Measurements from ENCODE around the gene RAPGEF4.

The RAPGEF4 gene

DNA sequence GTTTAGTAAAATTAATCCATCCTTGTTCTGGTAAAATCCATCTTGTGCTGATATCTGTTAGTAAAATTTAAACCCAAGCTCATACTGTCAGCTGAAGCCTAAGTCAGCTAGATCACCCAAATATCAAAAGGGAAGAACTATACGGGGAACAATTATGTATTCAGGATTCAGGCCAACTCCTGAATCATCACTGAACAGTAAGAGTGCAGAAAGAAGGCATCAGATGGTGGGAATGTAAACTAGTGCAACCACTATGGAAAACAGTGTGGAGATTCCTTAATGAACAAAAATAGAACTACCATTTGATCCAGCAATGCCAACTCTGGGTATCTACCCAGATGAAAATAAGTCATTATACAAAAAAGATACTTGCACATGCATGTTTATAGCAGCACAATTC lies 81.8 kb downstream of the RAPGEF4 start:
- TF ChIP-seq GATA2 (IDR thresholded peaks at IDR 0.05; ENCODE audit: low read depth, low read length) (no peak), GATA3 (IDR thresholded peaks at IDR 0.05; ENCODE audit: low read depth, low read length) (no peak)

DNA sequence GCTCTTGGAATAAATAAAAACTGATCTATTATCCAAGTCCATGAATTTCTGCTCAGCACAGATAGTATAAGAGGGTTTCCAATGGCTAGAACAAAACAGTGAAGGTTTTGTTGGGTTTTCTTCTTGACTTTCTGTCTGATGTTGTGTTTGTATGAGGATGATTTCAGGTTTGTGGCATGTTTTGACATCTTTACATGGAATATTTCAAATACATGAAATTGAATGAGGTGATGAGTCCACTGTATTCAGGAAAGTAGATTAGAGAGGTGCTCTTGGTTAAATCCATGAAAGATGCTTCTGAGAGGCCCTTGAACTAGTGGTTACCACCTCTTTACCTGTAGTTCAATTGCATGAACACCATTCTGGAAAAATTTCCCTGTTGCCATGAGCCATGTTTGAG lies 84.3 kb downstream of the RAPGEF4 start:
- TF ChIP-seq GATA3 (IDR thresholded peaks at IDR 0.05; ENCODE audit: low read depth, low read length) (no peak), GATA2 (IDR thresholded peaks at IDR 0.05; ENCODE audit: low read depth, low read length) (no peak)

DNA sequence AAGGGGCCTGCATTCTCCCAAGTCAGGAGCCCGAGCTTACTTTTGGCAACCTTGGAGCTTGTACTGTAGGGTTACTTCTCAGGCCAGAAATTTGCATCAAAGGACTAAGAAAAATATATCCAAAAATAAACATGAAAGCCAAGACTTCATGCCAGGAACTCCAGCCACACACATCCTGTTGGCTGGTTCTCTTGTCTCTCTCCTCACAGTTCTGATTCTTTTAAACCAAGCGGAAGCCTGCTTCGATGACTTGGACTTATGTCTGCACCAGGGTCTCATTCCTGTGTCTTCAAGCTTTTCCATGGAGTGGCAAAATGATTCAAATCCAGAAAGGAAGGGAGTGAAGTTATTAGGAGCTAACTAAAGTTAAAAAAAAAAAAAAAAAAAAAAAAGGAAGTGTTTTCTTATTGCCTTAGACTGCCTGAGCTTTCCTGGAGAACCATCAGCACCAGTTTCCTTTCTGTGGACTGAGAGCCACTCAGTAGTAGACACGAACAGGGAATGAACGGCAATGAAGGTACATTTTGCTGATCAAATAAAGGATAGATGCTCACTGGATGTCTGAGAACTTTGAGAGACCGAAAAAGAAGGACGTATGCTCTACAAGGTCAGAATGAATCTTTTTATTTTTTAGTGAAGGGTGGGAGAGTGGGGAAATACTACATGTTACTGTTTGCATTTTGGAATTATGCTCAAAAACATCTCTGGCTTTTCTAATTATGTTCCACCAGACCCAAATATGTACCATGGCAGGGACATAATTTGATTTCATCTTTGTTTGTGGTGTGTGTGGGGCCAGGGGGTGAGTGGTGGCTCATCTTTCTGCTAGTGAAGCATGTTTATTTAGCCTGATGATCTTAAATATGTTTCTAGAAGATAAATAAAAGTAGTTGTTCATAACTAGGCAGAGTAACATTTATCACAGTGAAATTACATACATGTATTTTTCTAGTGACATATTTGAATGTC lies 86.0 kb downstream of the RAPGEF4 start:
- no peak for TF ChIP-seq GATA2 (IDR thresholded peaks at IDR 0.05; ENCODE audit: low read depth, low read length)
- no peak for TF ChIP-seq GATA3 (IDR thresholded peaks at IDR 0.05; ENCODE audit: low read depth, low read length)

DNA sequence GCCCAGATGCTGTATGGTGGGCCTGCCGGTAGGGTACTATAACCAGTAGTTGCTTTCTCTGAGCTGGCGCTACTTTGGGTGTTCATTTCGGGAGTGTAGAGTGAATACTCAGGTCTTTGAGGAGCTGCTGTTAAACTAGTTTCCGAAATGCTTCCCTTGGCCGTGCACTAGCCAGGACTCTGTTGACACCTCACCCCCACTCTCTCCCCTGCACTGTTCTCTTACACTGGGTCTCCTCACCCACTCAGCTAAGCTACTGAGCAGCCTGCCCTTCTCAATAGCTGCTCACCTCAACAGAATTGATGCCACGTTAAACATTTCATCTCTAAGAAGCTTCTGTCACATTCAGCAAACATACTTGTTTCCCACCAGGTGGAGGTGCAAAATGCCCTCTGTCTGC lies 86.9 kb downstream of the RAPGEF4 start:
- TF ChIP-seq GATA3 (IDR thresholded peaks at IDR 0.05; ENCODE audit: low read depth, low read length) (no peak), GATA2 (IDR thresholded peaks at IDR 0.05; ENCODE audit: low read depth, low read length) (no peak)

DNA sequence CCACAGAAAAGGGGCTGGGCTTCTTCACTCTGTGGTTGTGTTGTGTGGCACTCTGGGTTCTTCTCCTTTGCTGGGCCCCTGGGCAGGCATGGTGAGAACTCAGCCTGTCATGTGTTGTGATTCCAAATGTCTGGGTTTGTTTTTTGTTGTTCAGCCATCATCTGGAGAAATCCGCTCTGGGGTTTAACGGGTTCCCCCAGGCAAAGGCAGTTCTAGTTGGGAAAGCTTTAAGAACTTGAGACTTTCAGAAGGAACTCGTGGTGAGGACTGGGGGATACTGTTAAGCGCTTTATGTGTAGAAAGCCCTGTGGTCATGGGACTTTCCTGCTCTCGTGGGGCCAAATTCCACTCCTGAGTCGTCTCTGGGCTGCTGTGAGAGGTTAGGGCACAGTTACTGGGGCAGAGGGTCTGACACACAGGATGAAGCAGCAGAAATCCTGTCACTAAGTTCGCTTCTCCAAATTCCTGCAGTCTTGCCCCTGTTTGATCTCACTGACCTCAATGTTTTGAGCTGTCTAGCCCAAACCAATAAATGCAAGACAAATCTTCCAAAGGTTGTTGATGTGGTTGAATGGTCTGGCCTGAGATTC lies 87.7 kb downstream of the RAPGEF4 start:
- no peak for TF ChIP-seq GATA3 (IDR thresholded peaks at IDR 0.05; ENCODE audit: low read depth, low read length)
- no peak for TF ChIP-seq GATA2 (IDR thresholded peaks at IDR 0.05; ENCODE audit: low read depth, low read length)

DNA sequence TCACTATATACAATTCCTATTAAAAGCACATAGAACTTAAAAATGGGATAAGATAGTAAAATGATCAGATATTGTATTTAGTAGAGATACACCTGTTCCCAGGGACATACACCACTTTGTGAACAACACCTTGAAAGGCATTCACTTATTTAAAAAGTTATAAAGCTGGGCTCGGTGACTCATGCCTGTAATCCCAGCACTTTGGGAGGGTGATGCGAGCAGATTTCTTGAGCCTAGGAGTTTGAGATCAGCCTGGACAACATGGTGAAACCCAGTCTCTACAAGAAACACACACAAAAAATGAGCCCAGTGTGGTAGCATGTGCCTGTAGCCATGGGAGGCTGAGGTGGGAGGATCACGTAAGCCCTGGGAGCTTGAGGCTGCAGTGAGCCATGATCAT lies 90.9 kb downstream of the RAPGEF4 start:
- TF ChIP-seq GATA3 (IDR thresholded peaks at IDR 0.05; ENCODE audit: low read depth, low read length) (no peak), GATA2 (IDR thresholded peaks at IDR 0.05; ENCODE audit: low read depth, low read length) (no peak)

DNA sequence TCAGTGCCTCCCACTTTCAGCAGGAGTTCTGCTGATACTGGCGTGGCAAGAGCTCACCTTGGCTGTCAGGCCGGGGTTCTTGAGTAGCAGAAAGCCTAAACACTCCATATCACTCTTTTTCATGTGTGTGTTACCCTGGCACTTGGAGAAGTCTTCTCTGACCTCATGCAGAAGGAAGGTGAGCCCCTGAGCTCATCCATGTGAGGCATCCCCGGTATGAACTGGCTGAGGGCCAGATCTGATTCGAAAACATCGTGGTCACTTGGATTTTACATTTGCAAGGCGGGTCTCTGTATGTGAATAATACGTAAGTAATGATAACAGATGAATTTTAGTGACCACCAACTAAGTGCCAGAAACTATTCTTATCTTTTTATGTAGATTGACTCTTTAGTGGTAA lies 93.6 kb downstream of the RAPGEF4 start:
- no peak for TF ChIP-seq GATA3 (IDR thresholded peaks at IDR 0.05; ENCODE audit: low read depth, low read length)
- no peak for TF ChIP-seq GATA2 (IDR thresholded peaks at IDR 0.05; ENCODE audit: low read depth, low read length)

DNA sequence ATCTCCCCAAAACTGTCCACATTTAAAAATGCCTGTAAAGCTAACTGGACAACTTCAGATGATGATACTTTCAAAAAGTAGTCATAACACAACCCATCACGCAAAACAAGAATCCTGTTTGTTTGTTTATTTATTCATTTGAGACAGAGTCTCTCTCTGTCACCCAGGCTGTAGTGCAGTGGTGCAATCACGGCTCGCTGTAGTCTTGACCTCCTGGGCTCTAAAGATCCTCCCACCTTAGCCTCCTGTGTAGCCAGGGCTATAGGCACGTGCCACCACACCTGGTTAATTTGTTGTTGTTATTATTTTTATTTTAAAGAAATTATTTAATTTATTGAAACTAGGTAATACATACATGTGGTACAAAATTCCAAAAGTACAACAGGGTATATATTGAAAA lies 94.8 kb downstream of the RAPGEF4 start:
- no peak for TF ChIP-seq GATA2 (IDR thresholded peaks at IDR 0.05; ENCODE audit: low read depth, low read length)
- TF ChIP-seq GATA3 (IDR thresholded peaks at IDR 0.05; ENCODE audit: low read depth, low read length): no peak

DNA sequence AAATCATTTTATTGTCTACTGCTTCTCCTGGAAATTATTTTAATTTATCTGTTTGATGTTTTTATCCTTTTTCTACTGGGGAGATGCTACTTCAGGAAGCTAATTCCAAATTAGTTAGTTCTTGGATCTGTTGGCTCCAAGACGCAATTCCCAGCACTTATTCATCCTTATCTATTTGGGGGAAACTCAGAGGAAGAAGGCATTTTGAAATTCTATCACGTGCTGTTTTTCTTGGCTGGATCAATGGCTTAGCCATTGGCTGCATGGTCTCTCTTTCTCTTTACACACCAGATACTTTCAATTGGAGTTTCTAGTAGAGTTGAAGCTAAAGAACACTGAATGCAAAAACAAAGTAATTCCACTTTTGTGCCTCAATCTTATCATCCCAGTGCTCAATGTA lies 98.3 kb downstream of the RAPGEF4 start:
- TF ChIP-seq GATA3 (IDR thresholded peaks at IDR 0.05; ENCODE audit: low read depth, low read length) (no peak), GATA2 (IDR thresholded peaks at IDR 0.05; ENCODE audit: low read depth, low read length) (no peak)

DNA sequence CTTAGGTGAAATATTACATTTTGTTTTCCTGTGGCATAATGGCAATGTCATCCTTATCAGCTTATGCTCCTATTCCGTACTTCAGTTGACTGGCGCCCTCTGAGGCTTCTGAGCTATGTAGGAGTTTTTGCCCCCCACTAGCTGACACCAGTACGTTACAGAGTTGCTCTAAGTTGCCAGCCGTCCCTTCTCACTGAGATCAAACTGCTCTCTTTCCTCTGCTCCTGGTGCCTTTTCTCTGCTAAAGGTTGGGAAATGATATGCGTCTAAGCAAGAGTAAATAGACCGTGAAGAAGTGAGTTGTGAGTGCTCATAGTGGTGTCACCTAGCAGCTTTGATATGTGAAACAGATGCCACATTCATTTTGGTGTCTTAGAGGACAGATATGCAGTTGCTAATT lies 99.2 kb downstream of the RAPGEF4 start:
- TF ChIP-seq GATA3 (IDR thresholded peaks at IDR 0.05; ENCODE audit: low read depth, low read length) (no peak), GATA2 (IDR thresholded peaks at IDR 0.05; ENCODE audit: low read depth, low read length) (no peak)

DNA sequence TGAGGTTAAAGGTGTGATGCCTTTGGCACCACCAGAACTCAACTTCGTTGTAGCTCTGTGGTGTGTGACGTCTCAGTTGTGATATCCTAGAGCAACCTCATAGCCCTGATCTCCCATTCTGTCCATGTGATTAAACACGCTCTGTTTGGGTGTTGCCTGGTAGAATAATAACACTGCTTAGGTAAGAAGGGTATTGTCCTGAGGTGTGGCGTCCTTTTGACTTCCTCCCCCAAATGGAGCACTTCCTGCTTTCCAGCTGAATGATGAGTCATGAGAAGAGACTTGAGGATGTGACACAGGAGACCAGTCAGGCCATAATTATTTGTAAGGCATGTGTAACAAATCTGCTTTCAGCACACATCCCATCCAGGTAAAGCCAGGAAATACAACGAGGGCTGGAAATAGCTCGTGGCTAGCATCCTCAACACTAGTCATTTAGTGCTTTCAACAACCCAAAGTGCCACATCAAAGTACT lies 100.7 kb downstream of the RAPGEF4 start:
- TF ChIP-seq GATA3 (IDR thresholded peaks at IDR 0.05; ENCODE audit: low read depth, low read length): no peak
- no peak for TF ChIP-seq GATA2 (IDR thresholded peaks at IDR 0.05; ENCODE audit: low read depth, low read length)

DNA sequence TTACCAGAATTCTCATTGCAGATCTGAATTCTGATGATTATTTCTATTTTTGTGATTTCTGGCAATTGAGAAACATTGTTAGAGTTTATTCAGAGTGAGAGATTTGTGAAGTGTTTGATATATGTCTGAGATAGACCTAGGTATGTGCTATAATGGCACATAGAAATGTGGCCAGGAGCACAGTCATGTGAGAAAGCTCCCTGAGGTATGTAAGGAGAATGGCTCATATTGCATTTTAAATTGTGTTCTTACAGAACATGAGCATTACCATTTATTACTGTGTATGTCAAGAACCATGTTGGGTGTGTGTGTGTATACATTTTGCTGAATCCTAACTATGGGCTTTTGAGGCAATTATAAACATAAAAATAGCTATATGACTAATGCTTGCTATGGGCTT lies 101.2 kb downstream of the RAPGEF4 start:
- TF ChIP-seq GATA3 (IDR thresholded peaks at IDR 0.05; ENCODE audit: low read depth, low read length) (no peak), GATA2 (IDR thresholded peaks at IDR 0.05; ENCODE audit: low read depth, low read length) (no peak)

DNA sequence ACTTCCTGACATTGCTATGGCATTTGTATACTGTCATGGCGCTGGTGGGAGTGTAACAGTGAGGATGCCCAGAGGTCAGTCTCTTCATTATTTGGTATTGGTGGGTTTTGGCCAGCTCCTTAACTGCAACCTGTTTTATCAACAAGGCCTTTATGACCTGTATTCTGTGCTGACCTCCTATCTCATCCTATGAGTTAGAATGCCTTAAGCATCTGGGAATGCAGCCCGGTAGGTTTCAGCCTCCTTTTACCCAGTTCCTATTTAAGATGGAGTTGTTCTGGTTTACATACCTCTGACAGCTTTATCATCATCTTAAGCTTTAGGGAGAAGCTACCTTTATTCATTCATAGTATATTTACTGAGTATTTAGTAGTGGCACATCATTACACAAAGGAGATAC lies 103.8 kb downstream of the RAPGEF4 start:
- TF ChIP-seq GATA2 (IDR thresholded peaks at IDR 0.05; ENCODE audit: low read depth, low read length) (no peak), GATA3 (IDR thresholded peaks at IDR 0.05; ENCODE audit: low read depth, low read length) (no peak)

DNA sequence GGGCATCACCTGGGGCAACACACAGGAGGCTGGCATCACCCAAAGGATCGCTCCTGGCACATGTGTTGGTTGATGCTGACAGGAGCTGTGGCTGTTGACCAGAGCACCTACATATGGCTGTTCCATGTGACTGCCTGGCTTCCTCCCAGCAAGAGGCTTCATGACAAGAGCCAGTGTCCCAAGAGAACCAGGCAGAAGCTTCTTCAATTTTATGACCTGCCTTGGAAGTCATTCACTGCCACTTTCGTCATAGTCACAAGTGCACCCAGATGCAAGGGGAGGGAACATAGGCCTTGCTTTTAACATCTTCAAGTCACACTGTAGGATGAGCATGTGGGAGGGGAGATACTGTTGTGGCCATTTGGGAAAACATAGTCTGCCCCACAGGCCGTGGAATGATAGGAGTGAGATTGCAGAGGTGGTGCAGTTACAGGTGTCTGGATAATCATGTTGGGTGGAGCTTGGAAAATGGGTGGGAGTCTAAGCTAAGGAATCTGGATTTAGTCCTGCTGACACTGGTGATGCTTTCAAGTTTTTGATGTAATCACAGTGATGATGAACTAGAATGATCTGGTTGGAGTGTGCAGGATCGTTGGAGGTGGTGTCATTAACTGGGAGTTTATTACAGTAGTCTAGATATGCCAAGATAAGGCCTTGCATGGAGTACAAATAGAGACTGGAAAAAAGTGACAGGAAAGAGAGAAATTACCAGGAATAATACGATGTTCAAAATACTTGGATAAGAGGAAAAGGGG lies 107.0 kb downstream of the RAPGEF4 start:
- TF ChIP-seq GATA3 (IDR thresholded peaks at IDR 0.05; ENCODE audit: low read depth, low read length) (peak; percentile 85), GATA2 (IDR thresholded peaks at IDR 0.05; ENCODE audit: low read depth, low read length) (peak; percentile 67)
